Mucosa of descending colon (tissue), 3 donors: Measurements from ENCODE around the gene IDH2. TPM values are rescaled to one million over a fixed set of nuclear protein-coding genes. Genes with fewer than 3 reads are reported as not detected.
A peak's percentile ranks its signal among the peaks of the same experiment; 100 is the strongest.

ENCODE experiments used
- ATAC-seq: fragments of 200-7000 bp; cut with Tn5 transposase; one replicate; pipeline ENCODE4 v1.9.1; 2020; ENCODE audit warnings: mild to moderate bottlenecking, moderate library complexity
- DNase-seq, 3 donors: peaks; one replicate each; pipeline ENCODE4 v3.0.0-alpha.2; 2020
- H3K36me3 ChIP-seq: fragments of 200-600 bp; one replicate; pipeline ENCODE4 v1.8.0; 2021; ENCODE audit warnings: low read depth, mild to moderate bottlenecking
- H3K4me1 ChIP-seq: fragments of 200-600 bp; one replicate; pipeline ENCODE4 v1.8.0; 2021; ENCODE audit warnings: low read depth, mild to moderate bottlenecking
- H3K4me3 ChIP-seq: fragments of 200-600 bp; one replicate; pipeline ENCODE4 v1.8.0; 2021; ENCODE audit warnings: mild to moderate bottlenecking
- H3K9me3 ChIP-seq: fragments of 200-600 bp; one replicate; pipeline ENCODE4 v1.8.0; 2021; ENCODE audit warnings: mild to moderate bottlenecking
- CTCF ChIP-seq: fragments of 200-600 bp; IDR thresholded peaks from one replicate; pipeline ENCODE4 v1.8.0; 2022; ENCODE audit warnings: antibody characterized with exemption, mild to moderate bottlenecking
- intact Hi-C, 2 donors: fragments of 100-400 bp; cut with DNase I in 1 of 2; cut with micrococcal nuclease in 1 of 2; formaldehyde crosslinking; loops; one replicate each; pipeline versions ENCODE4 v1.11.0 to v1.11.1; 2022; cut with DNase I, micrococcal nuclease
- total RNA-seq, 3 donors: library from RNA; stranded (reverse); fragmentation: NEBNext Ultra II Directional in 2 of 3; extraction: Animal tissue kit (Norgen Biotek cat#: 25700) in 2 of 3; gene quantifications; one replicate each; pipeline versions ENCODE4 v1.2.1 to v1.2.4, GENCODE V29; 2021 to 2023
- donor health status: DM: no; HTN: no; CAD: no; lungs with moderate emphysema.
- donor health status: DM: no; HTN: no; CAD: no.
- donor health status: DM: no; HTN: yes; CAD: no.

IDH2 gene
- total RNA-seq, 3 donors from 2014 or later: 84.8 to 262 (median 124) TPM

GRCh38 chr15:90131848-90132247, 29.6 kb upstream of the IDH2 start:
- no peak for DNase-seq
- H3K36me3 ChIP-seq: no peaks in the 10 kb centered on the region
- no peaks in the 10 kb centered on the region for H3K4me1 ChIP-seq
- intact Hi-C loops: no loop called here
- TF ChIP-seq CTCF: no peak
- no peaks in the 10 kb centered on the region for H3K9me3 ChIP-seq
- no peak overlapping the region for H3K4me3 ChIP-seq
- no peak for ATAC-seq

GRCh38 chr15:90130291-90130690, 28.0 kb upstream of the IDH2 start:
- Histone ChIP-seq H3K4me3 (no peak overlapping the region), H3K4me1 (no peaks in the 10 kb centered on the region), H3K36me3 (no peaks in the 10 kb centered on the region), H3K9me3 (no peaks in the 10 kb centered on the region)
- no peak for TF ChIP-seq CTCF
- no peak for DNase-seq
- intact Hi-C loops: no loop called here
- ATAC-seq: no peak

GRCh38 chr15:90126596-90127435, 24.5 kb upstream of the IDH2 start:
- no peak overlapping the region for H3K4me3 ChIP-seq
- H3K9me3 ChIP-seq: no peaks in the 10 kb centered on the region
- intact Hi-C loops: no loop called here
- no peaks in the 10 kb centered on the region for H3K4me1 ChIP-seq
- TF ChIP-seq CTCF: no peak
- DNase-seq (peak in 1 of 3 donors; percentile 53), ATAC-seq (peak; percentile 7)
- no peaks in the 10 kb centered on the region for H3K36me3 ChIP-seq

GRCh38 chr15:90126022-90126421, 23.8 kb upstream of the IDH2 start:
- peak; percentile 19 for ATAC-seq
- no peak for TF ChIP-seq CTCF
- DNase-seq: peak in 2 of 3 donors; percentile 55 to 69
- H3K36me3 ChIP-seq: no peaks in the 10 kb centered on the region
- H3K4me3 ChIP-seq: no peak overlapping the region
- intact Hi-C loops: no loop called here
- H3K4me1 ChIP-seq: no peaks in the 10 kb centered on the region
- no peaks in the 10 kb centered on the region for H3K9me3 ChIP-seq

GRCh38 chr15:90124507-90124906, 22.2 kb upstream of the IDH2 start:
- ATAC-seq (peak; percentile 95), DNase-seq (no peak)
- no peak overlapping the region for H3K4me3 ChIP-seq
- no peaks in the 10 kb centered on the region for H3K4me1 ChIP-seq
- TF ChIP-seq CTCF: no peak
- H3K9me3 ChIP-seq: no peaks in the 10 kb centered on the region
- intact Hi-C loops: no loop called here
- no peaks in the 10 kb centered on the region for H3K36me3 ChIP-seq
